HepG2 (cell line): ENCODE measurements around the gene HYDIN.

ENCODE experiments used
- CTCF ChIP-seq: sonication (generic); formaldehyde crosslinking; IDR thresholded peaks from 2 replicates; pipeline ENCODE4 v1.5.0; 2020; ENCODE audit warnings: mild to moderate bottlenecking, missing genetic modification reagents, moderate library complexity
- MAZ ChIP-seq, 2 experiments: sonication (generic) in 1 of 2; formaldehyde crosslinking in 1 of 2; IDR thresholded peaks; 2 replicates each; pipeline versions ENCODE4 v1.5.0 to v1.6.1; 2012 to 2020; ENCODE audit warnings: low read depth in 2 of 2, mild to moderate bottlenecking in 2 of 2, borderline replicate concordance in 1 of 2, improper control_type of control experiment in 1 of 2, low read length in 1 of 2, missing genetic modification reagents in 1 of 2, moderate library complexity in 1 of 2
- PRPF4 ChIP-seq: fragments of 200-400 bp; formaldehyde crosslinking; IDR thresholded peaks from 2 replicates; pipeline ENCODE4 v1.6.1; 2016; ENCODE audit warnings: low read length, low read depth; ENCODE audit not compliant: poor library complexity, severe bottlenecking
- ZNF296 ChIP-seq: sonication (generic); formaldehyde crosslinking; conservative IDR thresholded peaks from 2 replicates; pipeline ENCODE4 v1.5.0; 2020; ENCODE audit warnings: mild to moderate bottlenecking, missing genetic modification reagents

- no peak for TF ChIP-seq PRPF4
- TF ChIP-seq CTCF (CRISPR knock-in tag): no peak
- no peak for TF ChIP-seq MAZ (IDR thresholded peaks at IDR 0.05; ENCODE audit: borderline replicate concordance, low read depth, low read length)
- no peak for TF ChIP-seq MAZ (CRISPR knock-in tag; IDR thresholded peaks at IDR 0.05; ENCODE audit: low read depth)
- no peak for TF ChIP-seq ZNF296 (CRISPR knock-in tag)
Measured at GRCh38 chr16:71203631-71204030, 26.9 kb downstream of the HYDIN start.
